Psoas muscle (tissue), 8 donors: ENCODE data around the gene PTPRG. TPM values are rescaled to one million over a fixed set of nuclear protein-coding genes. Genes with fewer than 3 reads are reported as not detected.
A peak's percentile ranks its signal among the peaks of the same experiment; 100 is the strongest.

Experiments
- ATAC-seq, 4 donors: fragments of 200-7000 bp; cut with Tn5 transposase; one replicate each; pipeline ENCODE4 v1.9.1; 2020; ENCODE audit warnings: moderate library complexity in 3 of 4, mild to moderate bottlenecking in 2 of 4
- DNase-seq, 2 donors: peaks; one replicate each; pipeline ENCODE4 v3.0.0-alpha.2; 2020
- H3K27ac ChIP-seq: fragments of 200-600 bp; one replicate; pipeline ENCODE4 v1.8.0; 2022
- H3K27me3 ChIP-seq, 3 donors: fragments of 200-600 bp in 1 of 3; one replicate each; pipeline versions ENCODE4 v1.6.1 to v1.8.0; 2013 to 2022; ENCODE audit warnings: low read length in 2 of 3, mild to moderate bottlenecking in 2 of 3, moderate library complexity in 1 of 3; ENCODE audit not compliant: insufficient read depth in 3 of 3
- H3K36me3 ChIP-seq, 2 donors: fragments of 200-600 bp in 1 of 2; one replicate each; pipeline versions ENCODE4 v1.6.1 to v1.8.0; 2013 to 2022; ENCODE audit warnings: low read depth in 1 of 2, mild to moderate bottlenecking in 1 of 2, moderate library complexity in 1 of 2; ENCODE audit not compliant: insufficient read depth in 1 of 2
- H3K4me1 ChIP-seq: fragments of 200-600 bp; one replicate; pipeline ENCODE4 v1.8.0; 2022
- H3K4me3 ChIP-seq: fragments of 200-600 bp; one replicate; pipeline ENCODE4 v1.8.0; 2022; ENCODE audit warnings: mild to moderate bottlenecking
- H3K9me3 ChIP-seq: fragments of 200-600 bp; one replicate; pipeline ENCODE4 v1.8.0; 2022
- WGBS, 3 donors: extraction: QIAGEN DNeasy Blood & Tissue Kit; methylation state at CpG; one replicate each; pipeline versions ENCODE4 v1.1.6 to v1.1.7; 2013; 5-methylcytosine and 5-hydroxymethylcytosine counted together
- intact Hi-C, 2 donors: fragments of 100-400 bp; cut with DNase I; formaldehyde crosslinking; loops; one replicate each; pipeline versions ENCODE4 v1.11.0 to v1.14.2; 2022
- polyA plus RNA-seq, 3 donors: library from polyadenylated mRNA; stranded (reverse); fragments of 200-250 nt; gene quantifications; one replicate each; pipeline ENCODE4 v1.2.3, GENCODE V29; 2013
- total RNA-seq, 4 donors: library from RNA; stranded (reverse); fragmentation: NEBNext Ultra II Directional in 2 of 4; extraction: Animal tissue kit (Norgen Biotek cat#: 25700) in 2 of 4; gene quantifications; one replicate each; pipeline versions ENCODE4 v1.2.1 to v1.2.4, GENCODE V29; 2021 to 2023
- TF ChIP-seq, protein P1 (sequence below): fragments of 200-600 bp; IDR thresholded peaks from one replicate; pipeline ENCODE4 v1.8.0; 2022; ENCODE audit warnings: antibody characterized with exemption
- donor health status: healthy with polysubstance abuse.
- donor health status: DM: no; HTN: no; CAD: no; lungs with moderate emphysema.
- donor health status: Bipolar disorder and iron deficiency.
- donor health status: healthy.
- donor health status: DM: yes; HTN: yes; CAD: no.
- donor health status: DM: no; HTN: no; CAD: no.
- donor health status: DM: no; HTN: no; CAD: no.
- donor health status: DM: yes; HTN: yes; CAD: no.

PTPRG gene
- total and polyA plus RNA-seq, 7 donors, result 4.5 to 29.5 (median 12.6) TPM

DNA sequence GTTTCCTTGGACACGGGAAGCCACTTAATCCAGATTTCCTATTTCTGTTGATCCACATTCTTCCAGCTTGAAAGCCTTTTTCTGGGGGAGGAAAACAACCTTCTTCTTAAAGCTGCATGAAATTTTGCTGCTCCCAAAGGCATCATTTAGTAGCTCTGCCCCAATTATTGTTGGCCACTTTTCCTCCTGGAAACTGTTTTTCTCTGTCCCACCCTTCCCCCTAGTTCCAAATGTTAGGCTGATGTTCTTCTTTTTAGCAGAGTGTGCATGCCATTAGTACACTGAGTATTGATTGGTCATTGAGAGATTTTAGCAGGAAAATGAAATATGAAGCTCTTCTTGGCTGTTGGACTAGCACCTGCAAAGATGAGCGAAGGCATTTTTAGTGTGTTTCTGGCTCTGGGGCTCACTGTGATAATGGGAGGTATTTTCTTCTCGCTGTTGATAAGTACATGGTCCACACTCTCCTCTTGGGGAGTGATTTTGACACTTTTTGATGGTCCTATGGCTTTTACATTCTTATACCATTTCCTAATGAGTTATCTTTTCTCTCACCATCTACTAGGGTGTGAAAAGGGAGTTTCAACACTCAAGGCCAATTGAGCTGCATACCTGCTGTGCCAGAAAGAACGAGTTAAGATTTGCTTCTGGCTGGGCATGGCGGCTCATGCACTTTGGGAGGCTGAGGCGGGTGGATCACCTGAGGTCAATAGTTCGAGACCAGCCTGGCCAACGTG lies 200.5 kb downstream of the PTPRG start:
- DNase-seq, result no peak
- H3K4me1 ChIP-seq, result peaks cover 10% of the 10 kb centered on the region
- H3K9me3 ChIP-seq, result no peaks in the 10 kb centered on the region
- 82 to 92% (median 84%) methylated on average over 8 of the region's 8 CpGs for WGBS, 3 donors
- TF ChIP-seq, protein P1, sequence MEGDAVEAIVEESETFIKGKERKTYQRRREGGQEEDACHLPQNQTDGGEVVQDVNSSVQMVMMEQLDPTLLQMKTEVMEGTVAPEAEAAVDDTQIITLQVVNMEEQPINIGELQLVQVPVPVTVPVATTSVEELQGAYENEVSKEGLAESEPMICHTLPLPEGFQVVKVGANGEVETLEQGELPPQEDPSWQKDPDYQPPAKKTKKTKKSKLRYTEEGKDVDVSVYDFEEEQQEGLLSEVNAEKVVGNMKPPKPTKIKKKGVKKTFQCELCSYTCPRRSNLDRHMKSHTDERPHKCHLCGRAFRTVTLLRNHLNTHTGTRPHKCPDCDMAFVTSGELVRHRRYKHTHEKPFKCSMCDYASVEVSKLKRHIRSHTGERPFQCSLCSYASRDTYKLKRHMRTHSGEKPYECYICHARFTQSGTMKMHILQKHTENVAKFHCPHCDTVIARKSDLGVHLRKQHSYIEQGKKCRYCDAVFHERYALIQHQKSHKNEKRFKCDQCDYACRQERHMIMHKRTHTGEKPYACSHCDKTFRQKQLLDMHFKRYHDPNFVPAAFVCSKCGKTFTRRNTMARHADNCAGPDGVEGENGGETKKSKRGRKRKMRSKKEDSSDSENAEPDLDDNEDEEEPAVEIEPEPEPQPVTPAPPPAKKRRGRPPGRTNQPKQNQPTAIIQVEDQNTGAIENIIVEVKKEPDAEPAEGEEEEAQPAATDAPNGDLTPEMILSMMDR, result no peak
- ATAC-seq, result no peak
- H3K27ac ChIP-seq, result no peak overlapping the region
- intact Hi-C loops, result no loop called here
- H3K4me3 ChIP-seq, result no peak overlapping the region
- H3K27me3 ChIP-seq, result no peaks in the 10 kb centered on the region
- H3K36me3 ChIP-seq, result no peaks in the 10 kb centered on the region

DNA sequence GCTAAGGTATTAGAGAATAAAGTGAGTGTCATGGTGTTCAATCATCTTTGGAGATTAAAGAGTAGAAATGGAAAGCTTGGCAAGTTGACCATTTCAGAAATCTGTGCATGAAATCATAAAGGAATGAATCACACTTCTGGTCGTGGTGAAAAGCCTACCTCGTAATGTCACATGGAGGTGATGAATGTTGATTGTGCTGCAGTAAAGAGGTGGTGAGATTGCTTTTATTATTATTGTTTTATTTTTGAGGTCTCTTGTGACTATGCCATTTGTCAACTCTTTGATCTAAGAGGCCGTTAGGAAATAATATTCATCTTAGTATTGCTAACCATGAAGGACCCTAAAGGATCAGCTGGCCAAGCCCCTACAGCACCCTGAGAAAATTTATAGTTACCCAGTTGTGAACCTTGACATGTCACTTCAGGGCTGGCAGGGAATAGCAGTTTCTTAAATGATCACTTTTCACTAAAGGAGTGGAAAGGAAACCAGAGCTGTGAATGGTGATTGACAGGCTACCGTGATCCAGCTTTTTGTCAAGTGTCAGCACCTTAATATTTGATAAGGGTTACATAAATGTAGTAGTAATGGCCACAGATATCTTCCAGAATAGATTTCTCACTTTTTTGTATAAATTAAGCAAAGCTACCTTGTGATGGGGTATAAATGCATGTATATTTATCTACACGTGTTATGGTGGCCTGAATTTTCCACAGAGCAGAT lies 203.9 kb downstream of the PTPRG start:
- no peak overlapping the region for H3K27ac ChIP-seq
- ATAC-seq (no peak), DNase-seq (no peak)
- WGBS, 3 donors, result 61 to 86% (median 63%) methylated on average over 5 of the region's 5 CpGs
- no peaks in the 10 kb centered on the region for H3K9me3 ChIP-seq
- H3K4me3 ChIP-seq, result no peak overlapping the region
- intact Hi-C loops, result no loop called here
- H3K4me1 ChIP-seq, result peaks cover 6% of the 10 kb centered on the region
- no peaks in the 10 kb centered on the region for H3K27me3 ChIP-seq
- no peaks in the 10 kb centered on the region for H3K36me3 ChIP-seq
- TF ChIP-seq, protein P1, result no peak

DNA sequence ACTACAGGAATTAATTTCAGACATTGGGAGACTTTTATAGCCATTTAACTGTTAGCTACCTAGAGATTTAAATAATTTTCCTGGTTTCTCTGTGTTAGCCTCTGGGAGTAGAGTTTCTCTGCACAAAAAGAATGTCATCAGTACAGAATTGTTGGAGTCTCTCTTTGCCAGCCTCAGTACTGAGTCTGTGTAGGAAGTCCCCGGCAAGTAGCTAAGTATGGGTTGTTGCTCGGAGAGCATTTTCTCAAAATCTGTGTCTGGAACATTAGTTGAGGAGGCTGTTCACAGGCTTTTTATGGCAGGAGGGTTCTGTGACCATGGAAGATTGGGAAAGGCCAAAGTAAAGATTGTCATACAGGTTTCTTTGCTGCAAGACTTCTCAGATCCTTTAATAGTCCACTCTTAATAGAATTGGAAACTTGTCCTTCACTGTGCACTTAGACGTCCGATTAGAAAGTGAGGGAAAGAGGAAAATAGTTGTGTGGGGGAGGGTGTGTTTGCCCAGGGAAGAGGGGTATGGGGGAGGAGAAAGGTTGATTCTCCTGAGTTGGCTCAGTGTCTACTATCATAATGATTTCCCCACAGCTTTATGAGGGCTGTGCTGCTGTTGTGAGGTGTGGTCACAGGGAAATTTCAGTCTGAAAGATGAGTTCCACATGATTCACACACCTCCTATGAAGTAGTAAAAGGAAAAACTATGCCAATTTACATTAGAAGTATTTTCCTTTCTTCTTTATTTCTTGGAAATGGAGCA lies 207.1 kb downstream of the PTPRG start:
- peaks cover 33% of the 10 kb centered on the region for H3K4me1 ChIP-seq
- DNase-seq (no peak), ATAC-seq (peak in 1 of 4 donors; percentile 21)
- H3K27me3 ChIP-seq, result no peaks in the 10 kb centered on the region
- WGBS, 3 donors, result 55 to 79% (median 62%) methylated on average over 4 of the region's 4 CpGs
- no peak overlapping the region for H3K4me3 ChIP-seq
- no peaks in the 10 kb centered on the region for H3K36me3 ChIP-seq
- H3K27ac ChIP-seq, result no peak overlapping the region
- TF ChIP-seq, protein P1, result no peak
- intact Hi-C loops, result no loop called here
- H3K9me3 ChIP-seq, result no peaks in the 10 kb centered on the region

DNA sequence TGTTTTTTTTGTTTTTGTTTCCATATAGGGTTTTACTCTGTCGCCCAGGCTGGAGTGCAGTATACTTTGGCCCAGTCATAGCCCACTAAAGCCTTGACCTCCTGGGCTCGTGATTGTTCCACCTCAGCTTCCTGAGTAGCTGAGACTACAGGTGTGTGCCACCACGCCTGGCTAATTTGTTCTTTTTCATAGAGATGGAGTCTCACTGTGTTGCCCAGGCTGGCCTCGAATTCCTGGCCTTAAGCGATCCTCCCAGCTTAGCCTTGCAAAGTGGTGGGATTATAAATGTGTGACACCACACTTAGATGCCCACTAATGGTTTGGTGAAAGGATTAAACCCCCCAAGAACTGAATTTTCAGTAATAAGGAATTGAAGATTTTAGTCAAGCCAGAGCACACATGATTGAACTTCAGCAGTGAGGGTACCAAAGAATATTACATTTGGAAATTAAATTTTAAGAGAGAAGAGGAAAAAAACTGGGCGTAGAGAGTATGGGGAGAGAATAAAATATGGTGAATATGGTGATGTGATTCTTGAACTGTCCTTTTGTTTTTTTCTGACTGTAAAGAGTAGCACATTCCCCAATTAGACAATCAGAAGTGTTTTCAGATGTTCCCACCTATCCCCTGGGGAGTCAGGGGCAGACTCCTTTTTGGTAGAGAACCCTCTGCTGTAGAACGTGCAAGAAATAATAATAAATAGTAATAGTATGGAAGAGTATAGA lies 208.1 kb downstream of the PTPRG start:
- no peak for ATAC-seq
- Histone ChIP-seq H3K27me3 (no peaks in the 10 kb centered on the region), H3K27ac (no peak overlapping the region), H3K36me3 (no peaks in the 10 kb centered on the region), H3K4me3 (no peak overlapping the region), H3K4me1 (peaks cover 38% of the 10 kb centered on the region), H3K9me3 (no peaks in the 10 kb centered on the region)
- 90 to 93% (median 91%) methylated on average over 7 of the region's 7 CpGs for WGBS, 3 donors
- intact Hi-C loops, result no loop called here
- no peak for DNase-seq
- TF ChIP-seq, protein P1, result no peak
